OCI-LY3 (cell line): ENCODE measurements around the gene GLB1L3.

ENCODE experiments used
- H2AFZ ChIP-seq: fragments of 200-600, 300-600 bp; shearing (Covaris generic); 2 replicates; pipeline ENCODE4 v1.6.0; 2014; ENCODE audit warnings: antibody characterized with exemption, low read depth, low read length
- H3K27ac ChIP-seq: fragments of 200-600, 300-600 bp; sonication (generic); 2 replicates; pipeline ENCODE4 v1.5.1; 2014; ENCODE audit warnings: mild to moderate bottlenecking, low read length, moderate library complexity, mixed read lengths
- H3K27me3 ChIP-seq: fragments of 200-600, 300-600 bp; sonication (generic); 2 replicates; pipeline ENCODE4 v1.6.1; 2014; ENCODE audit warnings: low read depth, low read length, mixed read lengths
- H3K36me3 ChIP-seq: fragments of 200-600, 300-600 bp; sonication (generic); replicated peaks from 2 replicates; pipeline ENCODE3; 2014; ENCODE audit warnings: low read depth, low read length, mixed read lengths
- H3K4me1 ChIP-seq: fragments of 300-600, 200-600 bp; sonication (generic); 2 replicates; pipeline ENCODE4 v1.6.1; 2014; ENCODE audit warnings: low read length, mixed read lengths
- H3K4me2 ChIP-seq: fragments of 200-600, 300-600 bp; sonication (generic); 2 replicates; pipeline ENCODE4 v1.6.1; 2014; ENCODE audit warnings: low read length, mixed read lengths
- H3K4me3 ChIP-seq: fragments of 300-600, 200-600 bp; sonication (generic); 2 replicates; pipeline ENCODE4 v1.5.1; 2014; ENCODE audit warnings: antibody characterized with exemption, mild to moderate bottlenecking, low read length, moderate library complexity
- H3K79me2 ChIP-seq: fragments of 300-600, 200-600 bp; shearing (Covaris generic); 2 replicates; pipeline ENCODE4 v1.6.1; 2014; ENCODE audit warnings: mild to moderate bottlenecking, low read length, mixed read lengths
- H3K9ac ChIP-seq: fragments of 300-600, 200-600 bp; shearing (Covaris generic); 2 replicates; pipeline ENCODE4 v1.6.0; 2014; ENCODE audit warnings: mild to moderate bottlenecking, low read length, moderate library complexity
- H3K9me3 ChIP-seq: fragments of 200-600, 300-600 bp; shearing (Covaris generic); 2 replicates; pipeline ENCODE4 v1.6.1; 2014; ENCODE audit warnings: low read length, mixed read lengths; ENCODE audit not compliant: insufficient read depth
- H4K20me1 ChIP-seq: fragments of 200-600, 300-600 bp; sonication (generic); 2 replicates; pipeline ENCODE4 v1.6.1; 2016; ENCODE audit warnings: low read length, mixed read lengths; ENCODE audit not compliant: insufficient read depth
- CTCF ChIP-seq: fragments of 200-600, 300-600 bp; sonication (generic); IDR thresholded peaks from 2 replicates; pipeline ENCODE4 v1.5.1; 2014; ENCODE audit warnings: antibody characterized with exemption, low read length, low read depth
- EZH2phosphoT487 ChIP-seq: fragments of 200-600 bp; shearing (Covaris generic); IDR thresholded peaks from 2 replicates; pipeline ENCODE4 v1.6.1; 2018; ENCODE audit warnings: antibody characterized with exemption, mixed run types, low read depth

Gene GLB1L3

GRCh38 chr11:134291196-134291595 lies 15.0 kb downstream of the GLB1L3 start:
- H3K4me1 ChIP-seq, result no peaks in the 10 kb centered on the region
- no peaks in the 10 kb centered on the region for H3K27me3 ChIP-seq
- no peaks in the 10 kb centered on the region for H3K36me3 ChIP-seq
- H3K4me2 ChIP-seq, result no peak overlapping the region
- H3K9me3 ChIP-seq, result no peaks in the 10 kb centered on the region
- H3K27ac ChIP-seq, result no peak overlapping the region
- H2AFZ ChIP-seq, result no peak overlapping the region
- no peaks in the 10 kb centered on the region for H4K20me1 ChIP-seq
- TF ChIP-seq CTCF (no peak), EZH2phosphoT487 (no peak)
- no peaks in the 10 kb centered on the region for H3K79me2 ChIP-seq
- H3K9ac ChIP-seq, result no peak overlapping the region
- H3K4me3 ChIP-seq, result no peak overlapping the region

- H3K9me3 ChIP-seq, result no peaks in the 10 kb centered on the region
- TF ChIP-seq CTCF (no peak), EZH2phosphoT487 (no peak)
- H3K4me2 ChIP-seq, result no peak overlapping the region
Measured at GRCh38 chr11:134292661-134293060, 16.5 kb downstream of the GLB1L3 start.

GRCh38 chr11:134293119-134294113 lies 17.2 kb downstream of the GLB1L3 start:
- H3K9me3 ChIP-seq, result no peaks in the 10 kb centered on the region
- no peak overlapping the region for H2AFZ ChIP-seq
- H3K4me2 ChIP-seq, result no peak overlapping the region
- TF ChIP-seq CTCF (no peak), EZH2phosphoT487 (no peak)
- H3K4me1 ChIP-seq, result no peaks in the 10 kb centered on the region
- no peaks in the 10 kb centered on the region for H4K20me1 ChIP-seq
- H3K27me3 ChIP-seq, result no peaks in the 10 kb centered on the region
- no peaks in the 10 kb centered on the region for H3K79me2 ChIP-seq
- H3K36me3 ChIP-seq, result no peaks in the 10 kb centered on the region
- H3K4me3 ChIP-seq, result no peak overlapping the region
- no peak overlapping the region for H3K9ac ChIP-seq
- no peak overlapping the region for H3K27ac ChIP-seq

More at GRCh38 chr11:134292661-134293060, 16.5 kb downstream of the GLB1L3 start:
- Histone ChIP-seq H3K27ac (no peak overlapping the region), H3K79me2 (no peaks in the 10 kb centered on the region), H3K36me3 (no peaks in the 10 kb centered on the region), H3K4me1 (no peaks in the 10 kb centered on the region), H3K27me3 (no peaks in the 10 kb centered on the region), H3K9ac (no peak overlapping the region), H2AFZ (no peak overlapping the region), H3K4me3 (no peak overlapping the region), H4K20me1 (no peaks in the 10 kb centered on the region)

GRCh38 chr11:134294664-134295063 lies 18.5 kb downstream of the GLB1L3 start:
- Histone ChIP-seq H3K36me3 (no peaks in the 10 kb centered on the region), H3K9ac (no peak overlapping the region), H3K4me1 (no peaks in the 10 kb centered on the region), H3K79me2 (no peaks in the 10 kb centered on the region), H3K27ac (no peak overlapping the region), H3K4me3 (no peak overlapping the region), H2AFZ (no peak overlapping the region), H3K27me3 (no peaks in the 10 kb centered on the region), H4K20me1 (no peaks in the 10 kb centered on the region), H3K4me2 (no peak overlapping the region), H3K9me3 (no peaks in the 10 kb centered on the region)
- no peak for TF ChIP-seq EZH2phosphoT487
